OCI-LY1 (cell line): Measurements from ENCODE around the gene SEZ6.

ENCODE experiments used
- CTCF ChIP-seq: fragments of 200-600 bp; sonication (generic), shearing (Covaris generic); IDR thresholded peaks from 2 replicates; pipeline ENCODE4 v1.5.1; 2017; ENCODE audit warnings: mild to moderate bottlenecking, antibody characterized with exemption, low read length, moderate library complexity, mixed read lengths
- EZH2 ChIP-seq: fragments of 200-600 bp; sonication (generic), shearing (Covaris generic); IDR thresholded peaks from 2 replicates; pipeline ENCODE4 v1.8.0; 2017; ENCODE audit warnings: borderline replicate concordance, mixed run types, mild to moderate bottlenecking, antibody characterized with exemption, low read length, moderate library complexity, mixed read lengths

GRCh38 chr17:28989028-28989427 is 16.8 kb downstream of the SEZ6 start:
- TF ChIP-seq CTCF (no peak), EZH2 (no peak)
